Body of pancreas (tissue), 4 donors: ENCODE measurements around the gene HS3ST4.

Experiments used
- CTCF ChIP-seq, 7 experiments: fragments of 450-650 bp in 4 of 7; fragments of 200-600 bp in 3 of 7; sonication (generic) in 3 of 7; IDR thresholded peaks; one replicate each; pipeline ENCODE4 v1.5.1; 2016 to 2019; ENCODE audit warnings: antibody characterized with exemption in 7 of 7
- POLR2A ChIP-seq, 3 donors: fragments of 450-650 bp; IDR thresholded peaks; one replicate each; pipeline ENCODE4 v1.6.1; 2016; ENCODE audit warnings: antibody characterized with exemption in 3 of 3, mild to moderate bottlenecking in 2 of 3

GRCh38 chr16:25785361-25785760 is 93.6 kb downstream of the HS3ST4 start:
- no peak for TF ChIP-seq CTCF (IDR thresholded peaks at IDR 0.05)
- TF ChIP-seq POLR2A (IDR thresholded peaks at IDR 0.05), result no peak
